ENCODE measurements around the gene ALK. TPM values are rescaled to one million over a fixed set of nuclear protein-coding genes. Genes with fewer than 3 reads are reported as not detected.

The ALK gene
- polyA plus RNA-seq, 4 donors: 0.04 to 0.98 TPM; not detected in 2

- DNase-seq: no peak
- peaks cover 0 to 3% (median 0%) of the 10 kb centered on the region in 3 donors for H3K27me3 ChIP-seq (ENCODE audit: control insufficient read depth in 3 of 3, insufficient read depth in 3 of 3, low read length in 3 of 3)
- H3K4me1 ChIP-seq (ENCODE audit: control insufficient read depth in 3 of 3, insufficient read depth in 2 of 3, low read depth in 1 of 3, low read length in 2 of 3): no peaks in the 10 kb centered on the region
- no peak for FAIRE-seq
- no peak overlapping the region for H3K27ac ChIP-seq (ENCODE audit: low read depth in 1 of 3, low read length in 2 of 3)
- no peak overlapping the region for H3K4me3 ChIP-seq (ENCODE audit: low read depth in 1 of 3, low read length in 3 of 3)
- no peaks in the 10 kb centered on the region for H3K9me3 ChIP-seq (ENCODE audit: control insufficient read depth in 2 of 2, insufficient read depth in 1 of 2, low read depth in 1 of 2, low read length in 1 of 2)
- no peaks in the 10 kb centered on the region for H3K36me3 ChIP-seq (ENCODE audit: control insufficient read depth in 3 of 3, insufficient read depth in 2 of 3, low read depth in 1 of 3, low read length in 3 of 3)
- WGBS, 3 donors: 80 to 86% (median 82%) methylated on average over 9 of the region's 9 CpGs
Observed at GRCh38 chr2:29242621-29243375, 678.6 kb downstream of the ALK start.

- H3K36me3 ChIP-seq (ENCODE audit: control insufficient read depth in 3 of 3, insufficient read depth in 2 of 3, low read depth in 1 of 3, low read length in 3 of 3): no peaks in the 10 kb centered on the region
- WGBS, 3 donors: 78 to 79% (median 79%) methylated on average over 6 of the region's 6 CpGs
- no peaks in the 10 kb centered on the region for H3K4me1 ChIP-seq (ENCODE audit: control insufficient read depth in 3 of 3, insufficient read depth in 2 of 3, low read depth in 1 of 3, low read length in 2 of 3)
- FAIRE-seq: no peak
- peaks cover 0 to 3% (median 0%) of the 10 kb centered on the region in 3 donors for H3K27me3 ChIP-seq (ENCODE audit: control insufficient read depth in 3 of 3, insufficient read depth in 3 of 3, low read length in 3 of 3)
- no peak for DNase-seq
- no peaks in the 10 kb centered on the region for H3K9me3 ChIP-seq (ENCODE audit: control insufficient read depth in 2 of 2, insufficient read depth in 1 of 2, low read depth in 1 of 2, low read length in 1 of 2)
- no peak overlapping the region for H3K4me3 ChIP-seq (ENCODE audit: low read depth in 1 of 3, low read length in 3 of 3)
- H3K27ac ChIP-seq (ENCODE audit: low read depth in 1 of 3, low read length in 2 of 3): no peak overlapping the region
Observed at GRCh38 chr2:29241955-29242565, 679.3 kb downstream of the ALK start.

GRCh38 chr2:29241341-29241740 lies 680.0 kb downstream of the ALK start:
- H3K27ac ChIP-seq (ENCODE audit: low read depth in 1 of 3, low read length in 2 of 3): no peak overlapping the region
- DNase-seq (no peak), FAIRE-seq (no peak)
- H3K27me3 ChIP-seq (ENCODE audit: control insufficient read depth in 3 of 3, insufficient read depth in 3 of 3, low read length in 3 of 3): peaks cover 0 to 3% (median 0%) of the 10 kb centered on the region in 3 donors
- 72 to 88% (median 81%) methylated on average over 4 of the region's 4 CpGs for WGBS, 3 donors
- H3K4me3 ChIP-seq (ENCODE audit: low read depth in 1 of 3, low read length in 3 of 3): no peak overlapping the region
- H3K9me3 ChIP-seq (ENCODE audit: control insufficient read depth in 2 of 2, insufficient read depth in 1 of 2, low read depth in 1 of 2, low read length in 1 of 2): no peaks in the 10 kb centered on the region
- no peaks in the 10 kb centered on the region for H3K36me3 ChIP-seq (ENCODE audit: control insufficient read depth in 3 of 3, insufficient read depth in 2 of 3, low read depth in 1 of 3, low read length in 3 of 3)
- H3K4me1 ChIP-seq (ENCODE audit: control insufficient read depth in 3 of 3, insufficient read depth in 2 of 3, low read depth in 1 of 3, low read length in 2 of 3): no peaks in the 10 kb centered on the region

- Histone ChIP-seq H3K4me1 (ENCODE audit: control insufficient read depth in 3 of 3, insufficient read depth in 2 of 3, low read depth in 1 of 3, low read length in 2 of 3) (no peaks in the 10 kb centered on the region), H3K27ac (ENCODE audit: low read depth in 1 of 3, low read length in 2 of 3) (no peak overlapping the region), H3K9me3 (ENCODE audit: control insufficient read depth in 2 of 2, insufficient read depth in 1 of 2, low read depth in 1 of 2, low read length in 1 of 2) (no peaks in the 10 kb centered on the region), H3K36me3 (ENCODE audit: control insufficient read depth in 3 of 3, insufficient read depth in 2 of 3, low read depth in 1 of 3, low read length in 3 of 3) (no peaks in the 10 kb centered on the region), H3K27me3 (ENCODE audit: control insufficient read depth in 3 of 3, insufficient read depth in 3 of 3, low read length in 3 of 3) (peaks cover 0 to 3% (median 0%) of the 10 kb centered on the region in 3 donors), H3K4me3 (ENCODE audit: low read depth in 1 of 3, low read length in 3 of 3) (no peak overlapping the region)
- 77 to 79% (median 78%) methylated on average over 4 of the region's 4 CpGs for WGBS, 3 donors
- FAIRE-seq (no peak), DNase-seq (no peak)
Observed at GRCh38 chr2:29240601-29241000, 680.8 kb downstream of the ALK start.

- Histone ChIP-seq H3K9me3 (ENCODE audit: control insufficient read depth in 2 of 2, insufficient read depth in 1 of 2, low read depth in 1 of 2, low read length in 1 of 2) (no peaks in the 10 kb centered on the region), H3K4me3 (ENCODE audit: low read depth in 1 of 3, low read length in 3 of 3) (no peak overlapping the region), H3K27me3 (ENCODE audit: control insufficient read depth in 3 of 3, insufficient read depth in 3 of 3, low read length in 3 of 3) (peaks cover 0 to 3% (median 0%) of the 10 kb centered on the region in 3 donors), H3K36me3 (ENCODE audit: control insufficient read depth in 3 of 3, insufficient read depth in 2 of 3, low read depth in 1 of 3, low read length in 3 of 3) (no peaks in the 10 kb centered on the region), H3K27ac (ENCODE audit: low read depth in 1 of 3, low read length in 2 of 3) (no peak overlapping the region), H3K4me1 (ENCODE audit: control insufficient read depth in 3 of 3, insufficient read depth in 2 of 3, low read depth in 1 of 3, low read length in 2 of 3) (no peaks in the 10 kb centered on the region)
- WGBS, 3 donors: 84 to 89% (median 84%) methylated on average over 15 of the region's 15 CpGs
- DNase-seq (no peak), FAIRE-seq (no peak)
Observed at GRCh38 chr2:29239209-29239960, 682.0 kb downstream of the ALK start.

GRCh38 chr2:29238497-29238896 lies 682.9 kb downstream of the ALK start:
- Histone ChIP-seq H3K4me3 (ENCODE audit: low read depth in 1 of 3, low read length in 3 of 3) (no peak overlapping the region), H3K27ac (ENCODE audit: low read depth in 1 of 3, low read length in 2 of 3) (no peak overlapping the region), H3K9me3 (ENCODE audit: control insufficient read depth in 2 of 2, insufficient read depth in 1 of 2, low read depth in 1 of 2, low read length in 1 of 2) (no peaks in the 10 kb centered on the region), H3K36me3 (ENCODE audit: control insufficient read depth in 3 of 3, insufficient read depth in 2 of 3, low read depth in 1 of 3, low read length in 3 of 3) (no peaks in the 10 kb centered on the region), H3K4me1 (ENCODE audit: control insufficient read depth in 3 of 3, insufficient read depth in 2 of 3, low read depth in 1 of 3, low read length in 2 of 3) (no peaks in the 10 kb centered on the region), H3K27me3 (ENCODE audit: control insufficient read depth in 3 of 3, insufficient read depth in 3 of 3, low read length in 3 of 3) (peaks cover 0 to 3% (median 0%) of the 10 kb centered on the region in 3 donors)
- FAIRE-seq (no peak), DNase-seq (peak; percentile 17 to 24)
- WGBS, 3 donors: 43 to 62% (median 43%) methylated on average over 7 of the region's 7 CpGs

GRCh38 chr2:29236074-29236473 lies 685.3 kb downstream of the ALK start:
- Histone ChIP-seq H3K27me3 (ENCODE audit: control insufficient read depth in 3 of 3, insufficient read depth in 3 of 3, low read length in 3 of 3) (peaks cover 0 to 2% (median 0%) of the 10 kb centered on the region in 3 donors), H3K36me3 (ENCODE audit: control insufficient read depth in 3 of 3, insufficient read depth in 2 of 3, low read depth in 1 of 3, low read length in 3 of 3) (no peaks in the 10 kb centered on the region), H3K9me3 (ENCODE audit: control insufficient read depth in 2 of 2, insufficient read depth in 1 of 2, low read depth in 1 of 2, low read length in 1 of 2) (no peaks in the 10 kb centered on the region), H3K4me1 (ENCODE audit: control insufficient read depth in 3 of 3, insufficient read depth in 2 of 3, low read depth in 1 of 3, low read length in 2 of 3) (no peaks in the 10 kb centered on the region), H3K4me3 (ENCODE audit: low read depth in 1 of 3, low read length in 3 of 3) (no peak overlapping the region), H3K27ac (ENCODE audit: low read depth in 1 of 3, low read length in 2 of 3) (no peak overlapping the region)
- DNase-seq: no peak
- FAIRE-seq: no peak
- WGBS, 3 donors: 85 to 89% (median 87%) methylated on average over 6 of the region's 6 CpGs

- H3K27me3 ChIP-seq (ENCODE audit: control insufficient read depth in 3 of 3, insufficient read depth in 3 of 3, low read length in 3 of 3): peaks cover 0 to 5% (median 0%) of the 10 kb centered on the region in 3 donors
- DNase-seq: no peak
- WGBS, 3 donors: 49 to 73% (median 73%) methylated on average over 3 of the region's 3 CpGs
- no peak for FAIRE-seq
- no peaks in the 10 kb centered on the region for H3K36me3 ChIP-seq (ENCODE audit: control insufficient read depth in 3 of 3, insufficient read depth in 2 of 3, low read depth in 1 of 3, low read length in 3 of 3)
- no peak overlapping the region for H3K4me3 ChIP-seq (ENCODE audit: low read depth in 1 of 3, low read length in 3 of 3)
- H3K27ac ChIP-seq (ENCODE audit: low read depth in 1 of 3, low read length in 2 of 3): no peak overlapping the region
- no peaks in the 10 kb centered on the region for H3K4me1 ChIP-seq (ENCODE audit: control insufficient read depth in 3 of 3, insufficient read depth in 2 of 3, low read depth in 1 of 3, low read length in 2 of 3)
- H3K9me3 ChIP-seq (ENCODE audit: control insufficient read depth in 2 of 2, insufficient read depth in 1 of 2, low read depth in 1 of 2, low read length in 1 of 2): no peaks in the 10 kb centered on the region
Observed at GRCh38 chr2:29235411-29235810, 686.0 kb downstream of the ALK start.
